ENCODE results near the gene THRSP. TPM values are rescaled to one million over a fixed set of nuclear protein-coding genes. Genes with fewer than 3 reads are reported as not detected.
"Not testable (repeated sequence)": the region's sequence is repeated elsewhere in the genome, so short reads cannot be mapped to it uniquely, and the experiment has no call there.

THRSP gene
- polyA plus RNA-seq, 4 donors = 0.22 to 0.63 (median 0.42) TPM

GRCh38 chr11:78085972-78086371, 22.3 kb downstream of the THRSP start:
- DNase-seq (ENCODE audit: low read depth in 4 of 4, low spot score in 3 of 4) = no peak

DNA sequence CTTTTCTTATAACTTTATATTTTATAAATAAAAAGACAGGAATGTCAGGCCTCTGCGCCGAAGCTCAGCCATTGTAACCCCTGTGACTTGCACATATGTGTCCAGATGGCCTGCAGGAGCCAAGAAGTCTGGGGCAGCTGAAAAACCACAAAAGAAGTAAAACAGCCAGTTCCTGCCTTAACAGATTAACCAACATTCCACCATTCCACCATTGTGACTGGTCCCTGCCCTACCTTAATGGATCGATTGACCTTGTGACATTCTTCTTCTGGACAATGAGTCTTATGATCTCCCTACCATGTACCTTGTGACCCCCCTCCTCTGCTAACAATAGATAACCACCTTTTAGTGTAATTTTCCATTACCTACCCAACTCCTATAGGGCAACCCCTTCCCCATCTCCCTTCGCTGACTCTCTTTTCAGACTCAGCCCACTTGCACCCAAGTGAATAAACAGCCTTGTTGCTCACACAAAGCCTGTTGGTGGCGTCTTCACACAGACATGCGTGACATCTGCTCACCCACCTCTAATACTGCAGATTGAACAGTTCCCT, 22.9 kb downstream of the THRSP start:
- not testable (repeated sequence) for DNase-seq (ENCODE audit: low read depth in 4 of 4, low spot score in 3 of 4)

DNA sequence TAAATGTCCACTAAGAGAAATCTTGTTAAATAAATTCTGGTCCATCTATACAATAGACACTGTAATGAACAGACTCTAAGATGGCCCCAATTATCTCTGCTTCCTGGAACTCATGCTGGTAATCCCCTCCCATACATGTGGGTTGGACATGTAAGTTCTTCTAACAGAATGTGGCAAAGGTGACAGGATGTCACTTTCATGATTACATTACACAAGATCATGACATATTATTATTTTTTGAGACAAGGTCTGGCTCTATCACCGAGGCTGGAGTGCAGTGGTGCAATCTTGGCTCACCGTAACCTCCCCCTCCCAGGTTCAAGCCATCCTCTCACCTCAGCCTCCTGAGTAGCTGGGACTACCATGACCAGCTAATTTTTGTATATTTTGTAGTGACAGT, 30.6 kb downstream of the THRSP start:
- no peak for DNase-seq (ENCODE audit: low read depth in 4 of 4, low spot score in 3 of 4)

DNA sequence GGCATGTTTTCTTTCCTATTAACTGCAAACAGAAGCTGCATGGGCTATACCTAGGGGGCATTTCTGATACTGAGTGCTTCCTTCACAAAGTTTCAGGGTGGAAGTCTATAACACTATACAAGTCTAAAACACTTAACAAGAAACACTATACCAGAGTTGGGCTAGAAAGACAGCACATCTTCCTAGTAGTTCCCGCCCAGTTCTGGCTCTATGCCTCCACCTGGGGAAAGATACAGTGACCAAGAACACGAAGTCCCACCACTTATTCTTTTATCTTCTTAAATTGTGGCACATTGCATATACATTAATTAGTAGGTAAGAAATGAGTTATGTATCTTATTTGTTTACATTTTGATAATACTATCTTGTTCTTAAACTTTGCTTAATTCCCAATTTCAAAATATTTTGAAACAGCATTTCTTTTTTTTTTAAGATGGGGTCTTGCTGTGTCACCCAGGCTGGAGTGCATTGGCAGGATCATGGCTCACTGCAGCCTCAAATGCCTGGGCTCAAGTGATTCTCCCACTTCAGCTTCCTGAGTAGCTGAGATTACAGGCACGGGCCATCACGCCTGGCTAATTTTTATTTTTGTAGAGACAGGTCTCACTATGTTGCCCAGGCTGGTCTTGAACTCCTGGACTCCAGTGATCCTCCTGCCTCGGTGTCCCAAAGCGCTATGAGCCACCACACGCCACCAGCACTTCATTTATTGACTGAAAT, 34.2 kb downstream of the THRSP start:
- no peak for DNase-seq (ENCODE audit: low read depth in 4 of 4, low spot score in 3 of 4)

DNA sequence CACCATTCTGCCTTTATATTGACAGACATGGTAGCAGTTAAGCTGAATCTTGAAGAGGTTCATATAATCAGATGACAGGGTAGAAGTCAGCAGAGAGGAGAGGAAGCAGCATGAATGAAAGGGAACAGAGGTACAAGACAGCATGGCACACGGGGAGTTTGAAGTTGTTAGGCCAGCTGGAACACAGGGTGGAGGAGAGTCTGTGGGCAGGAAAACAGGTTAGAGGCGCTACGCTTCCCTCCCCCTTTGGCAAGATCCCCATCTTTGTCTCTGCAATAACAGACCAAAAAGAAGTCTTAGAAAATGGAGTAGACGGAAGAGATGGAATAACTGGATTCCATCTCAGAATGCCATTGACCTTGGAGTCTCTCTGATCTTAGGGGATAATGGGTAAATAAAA, 36.0 kb downstream of the THRSP start:
- no peak for DNase-seq (ENCODE audit: low read depth in 4 of 4, low spot score in 3 of 4)

DNA sequence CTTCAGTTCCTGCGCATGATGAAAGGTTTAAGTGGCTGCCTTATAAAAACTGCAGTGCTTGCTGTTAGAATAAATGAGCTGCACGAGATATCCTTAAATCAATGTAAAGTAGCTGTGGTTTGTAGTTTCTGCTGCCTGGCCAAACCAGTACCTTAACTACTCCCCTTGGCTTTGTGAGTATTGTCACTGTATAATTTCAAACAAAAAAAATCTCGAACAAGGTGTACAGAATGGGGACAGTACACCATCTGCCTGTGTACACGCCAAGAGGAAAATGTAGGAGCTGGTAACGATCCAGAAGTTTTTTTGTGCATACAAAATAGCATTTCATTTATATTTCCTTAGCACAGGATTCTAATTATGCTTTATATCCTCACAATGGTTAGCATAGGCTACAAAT, 36.6 kb downstream of the THRSP start:
- no peak for DNase-seq (ENCODE audit: low read depth in 4 of 4, low spot score in 3 of 4)

GRCh38 chr11:78100676-78101472, 37.2 kb downstream of the THRSP start:
- no peak for DNase-seq (ENCODE audit: low read depth in 4 of 4, low spot score in 3 of 4)

GRCh38 chr11:78109081-78110015, 45.7 kb downstream of the THRSP start:
- DNase-seq (ENCODE audit: low read depth in 4 of 4, low spot score in 3 of 4) = no peak

DNA sequence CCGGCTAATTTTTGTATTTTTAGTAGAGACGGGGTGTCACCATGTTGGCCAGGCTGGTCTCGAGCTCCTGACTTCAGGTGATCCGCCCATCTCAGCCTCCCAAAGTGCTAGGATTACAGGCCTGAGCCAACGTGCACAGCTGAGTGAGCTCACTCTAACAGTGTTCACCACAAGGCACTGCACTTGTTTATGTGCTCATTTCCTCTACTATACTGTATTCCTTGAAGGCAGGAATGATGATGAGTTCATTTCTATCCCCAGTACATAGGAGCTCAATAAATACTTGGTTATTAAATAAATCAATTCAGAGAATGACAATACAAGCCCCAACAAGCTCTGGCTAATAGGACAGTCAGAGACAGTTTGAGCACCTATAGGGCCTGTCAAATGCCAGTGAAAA, 46.7 kb downstream of the THRSP start:
- no peak for DNase-seq (ENCODE audit: low read depth in 4 of 4, low spot score in 3 of 4)

DNA sequence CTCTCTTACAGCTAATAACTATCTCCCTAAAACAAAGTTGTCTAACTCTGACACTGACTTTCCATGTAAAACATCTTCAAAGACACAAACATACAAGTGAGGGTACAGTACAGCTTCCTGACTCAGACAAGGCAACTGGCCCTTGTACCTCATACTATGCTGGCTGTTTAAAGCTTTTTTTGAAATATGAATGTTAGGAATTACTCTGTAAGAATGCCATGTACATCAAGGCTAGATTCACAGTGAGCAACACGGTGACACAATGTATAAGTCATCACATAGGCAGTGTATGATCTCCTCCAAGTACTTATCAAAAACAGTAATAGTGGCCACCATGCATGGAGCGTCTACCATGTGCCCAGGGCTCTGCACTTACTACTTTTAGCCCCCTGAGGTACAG, 47.2 kb downstream of the THRSP start:
- no peak for DNase-seq (ENCODE audit: low read depth in 4 of 4, low spot score in 3 of 4)

GRCh38 chr11:78111298-78111697, 47.6 kb downstream of the THRSP start:
- DNase-seq (ENCODE audit: low read depth in 4 of 4, low spot score in 3 of 4) = no peak

- no peak for DNase-seq (ENCODE audit: low read depth in 4 of 4, low spot score in 3 of 4)
Measured at GRCh38 chr11:78112582-78113275, 49.1 kb downstream of the THRSP start.

Other genes with a start within 250 kb of the THRSP start
- gene RSF1, start 243.1 kb upstream of the THRSP start, polyA plus RNA-seq (ENCODE audit: insufficient read length in 4 of 4) = 10 to 100 TPM; 56.7 to 73.8 (median 59.2) TPM
- gene AAMDC, start 242.7 kb upstream of the THRSP start, polyA plus RNA-seq (ENCODE audit: insufficient read length in 4 of 4) = 10 to 100 TPM; 41.9 to 54.4 (median 52.2) TPM
- 10 to 100 TPM; 36.6 to 44.4 (median 39.6) TPM for gene INTS4, start 69.2 kb upstream of the THRSP start, polyA plus RNA-seq (ENCODE audit: insufficient read length in 4 of 4)
- 10 to 100 TPM; 13.1 to 16.8 (median 14.6) TPM for gene KCTD14, start 40.6 kb upstream of the THRSP start, polyA plus RNA-seq (ENCODE audit: insufficient read length in 4 of 4)
- gene NDUFC2, start 16.0 kb downstream of the THRSP start, polyA plus RNA-seq (ENCODE audit: insufficient read length in 4 of 4) = 100 to 1,000 TPM; 138 to 205 (median 167) TPM
- 10 to 100 TPM; 58.9 to 72.5 (median 62.2) TPM for gene ALG8, start 75.8 kb downstream of the THRSP start, polyA plus RNA-seq (ENCODE audit: insufficient read length in 4 of 4)
- gene KCTD21, start 124.8 kb downstream of the THRSP start, polyA plus RNA-seq (ENCODE audit: insufficient read length in 4 of 4) = 10 to 100 TPM in 1 of 4 donors, 1 to 10 TPM in 3; 7.7 to 10.3 (median 9.5) TPM
- 1 to 10 TPM; 4.6 to 6.7 (median 5.4) TPM for gene USP35, start 125.1 kb downstream of the THRSP start, polyA plus RNA-seq (ENCODE audit: insufficient read length in 4 of 4)

Measured in right renal pelvis (tissue), 4 donors.